Breast epithelium (tissue), 4 donors: Measurements from ENCODE around the gene ZNF330. TPM values are rescaled to one million over a fixed set of nuclear protein-coding genes. Genes with fewer than 3 reads are reported as not detected.

Source experiments
- DNase-seq, 2 donors: peaks; one replicate each; pipeline ENCODE4 v3.0.0-alpha.2; 2019; ENCODE audit warnings: low spot score in 2 of 2
- H3K27ac ChIP-seq, 2 donors: fragments of 200-600 bp; sonication (generic) in 1 of 2; one replicate each; pipeline ENCODE4 v1.5.1; 2016 to 2019; ENCODE audit warnings: mild to moderate bottlenecking in 1 of 2
- H3K27me3 ChIP-seq, 2 donors: fragments of 200-600 bp; sonication (generic) in 1 of 2; one replicate each; pipeline versions ENCODE4 v1.5.1 to v1.6.0; 2017 to 2019; ENCODE audit warnings: control low read depth in 1 of 2, mild to moderate bottlenecking in 1 of 2
- H3K36me3 ChIP-seq: fragments of 200-600 bp; one replicate; pipeline ENCODE4 v1.5.1; 2019
- H3K4me1 ChIP-seq, 2 donors: fragments of 200-600 bp; sonication (generic); one replicate each; pipeline ENCODE4 v1.5.1; 2016 to 2019; ENCODE audit warnings: control low read depth in 1 of 2
- H3K4me3 ChIP-seq, 3 donors: fragments of 200-600 bp; sonication (generic); 1 replicate in 2 of 3; 2 replicates in 1 of 3; pipeline ENCODE4 v1.5.1; 2016 to 2019; ENCODE audit warnings: mild to moderate bottlenecking in 3 of 3, moderate library complexity in 2 of 3
- H3K9me3 ChIP-seq, 2 donors: fragments of 200-600 bp; sonication (generic) in 1 of 2; one replicate each; pipeline ENCODE4 v1.5.1; 2016 to 2019; ENCODE audit warnings: control low read depth in 1 of 2
- CTCF ChIP-seq, 3 donors: fragments of 450-650 bp; IDR thresholded peaks; one replicate each; pipeline ENCODE4 v1.5.1; 2016 to 2017; ENCODE audit warnings: antibody characterized with exemption in 3 of 3, mild to moderate bottlenecking in 3 of 3, moderate library complexity in 3 of 3
- POLR2A ChIP-seq: fragments of 450-650 bp; IDR thresholded peaks from one replicate; pipeline ENCODE4 v1.6.1; 2016; ENCODE audit warnings: antibody characterized with exemption, mild to moderate bottlenecking, moderate library complexity
- POLR2AphosphoS5 ChIP-seq, 3 donors: sonication (generic); formaldehyde crosslinking; IDR thresholded peaks; one replicate each; pipeline ENCODE4 v1.6.1; 2017; ENCODE audit warnings: antibody characterized with exemption in 3 of 3
- intact Hi-C: fragments of 100-400 bp; cut with DNase I; formaldehyde crosslinking; loops from one replicate; pipeline ENCODE4 v1.15.1; 2023; ENCODE audit warnings: low total_unique reads
- total RNA-seq, 3 donors: library from RNA; depleted of rRNA; stranded (reverse); fragments of >200 nt; gene quantifications; one replicate each; pipeline ENCODE4 v1.1.0, GENCODE V29; 2016

Gene ZNF330
- total RNA-seq, 3 donors from 2014 or later: 27.5 to 68.0 (median 38.3) TPM

GRCh38 chr4:141283152-141283551 lies 62.5 kb downstream of the ZNF330 start:
- TF ChIP-seq CTCF (IDR thresholded peaks at IDR 0.05): no peak
- TF ChIP-seq POLR2AphosphoS5 (IDR thresholded peaks at IDR 0.05): no peak
- TF ChIP-seq POLR2A: no peak
- no peak for DNase-seq
- H3K9me3 ChIP-seq: no peaks in the 10 kb centered on the region
- H3K27ac ChIP-seq: no peak overlapping the region
- intact Hi-C loops: no loop called here
- H3K4me3 ChIP-seq: no peak overlapping the region
- no peaks in the 10 kb centered on the region for H3K4me1 ChIP-seq
- no peaks in the 10 kb centered on the region for H3K27me3 ChIP-seq
- H3K36me3 ChIP-seq: no peaks in the 10 kb centered on the region

GRCh38 chr4:141283563-141283962 lies 62.9 kb downstream of the ZNF330 start:
- Histone ChIP-seq H3K4me3 (no peak overlapping the region), H3K4me1 (no peaks in the 10 kb centered on the region), H3K36me3 (no peaks in the 10 kb centered on the region), H3K9me3 (no peaks in the 10 kb centered on the region), H3K27ac (no peak overlapping the region), H3K27me3 (no peaks in the 10 kb centered on the region)
- TF ChIP-seq CTCF (IDR thresholded peaks at IDR 0.05) (no peak), POLR2A (no peak), POLR2AphosphoS5 (IDR thresholded peaks at IDR 0.05) (no peak)
- DNase-seq: no peak
- intact Hi-C loops: no loop called here

Other genes starting within 250 kb of the ZNF330 start
- gene RNF150, start 87.4 kb upstream of the ZNF330 start, total RNA-seq: 10 to 100 TPM in 2 of 3 donors, 1 to 10 TPM in 1; 5.6 to 19.7 (median 14.8) TPM